Endothelial cell of umbilical vein (primary cell): ENCODE results near the gene MRPL33.

Experiments
- CTCF ChIP-seq, 2 donors: IDR thresholded peaks; 1 replicate in 1 of 2; 2 replicates in 1 of 2; pipeline ENCODE4 v1.5.1; 2011; ENCODE audit warnings: low read length in 2 of 2, mild to moderate bottlenecking in 2 of 2, moderate library complexity in 2 of 2, control low read depth in 1 of 2, inconsistent platforms in 1 of 2, low read depth in 1 of 2; ENCODE audit not compliant: insufficient read depth in 1 of 2; ENCODE audit errors: extremely low read depth in 1 of 2
- MYC ChIP-seq: IDR thresholded peaks from one replicate; pipeline ENCODE4 v1.6.1; 2011; ENCODE audit warnings: mild to moderate bottlenecking, low read depth, low read length
- POLR2A ChIP-seq: IDR thresholded peaks from 2 replicates; pipeline ENCODE4 v1.6.1; 2012; ENCODE audit warnings: low read depth, mild to moderate bottlenecking, control low read depth, low read length
- POLR2AphosphoS5 ChIP-seq: IDR thresholded peaks from 2 replicates; pipeline ENCODE4 v1.6.1; 2012; ENCODE audit warnings: low read depth, mild to moderate bottlenecking, control low read depth, low read length, moderate library complexity; ENCODE audit not compliant: insufficient read depth

- no peak for TF ChIP-seq CTCF (IDR thresholded peaks at IDR 0.05; ENCODE audit: extremely low read depth in 1 of 2, insufficient read depth in 1 of 2, low read depth in 1 of 2, low read length in 2 of 2)
- TF ChIP-seq MYC = no peak
- TF ChIP-seq POLR2AphosphoS5 = no peak
- no peak for TF ChIP-seq POLR2A
Measured at GRCh38 chr2:27808418-27808817, 36.9 kb downstream of the MRPL33 start.
